H9 (cell line): ENCODE data around the gene CPSF6. TPM values are rescaled to one million over a fixed set of nuclear protein-coding genes. Genes with fewer than 3 reads are reported as not detected.

Experiments
- DNase-seq: peaks from one replicate; pipeline ENCODE4 v3.0.0-alpha.2; 2017
- H2AFZ ChIP-seq: one replicate; pipeline ENCODE4 v1.6.1; 2013; ENCODE audit warnings: mild to moderate bottlenecking, low read length, control low read depth, moderate library complexity
- H2AK5ac ChIP-seq: 2 replicates; pipeline ENCODE4 v1.6.1; 2013; ENCODE audit warnings: low read length, control low read depth, mixed read lengths; ENCODE audit not compliant: insufficient read length
- H2BK120ac ChIP-seq: one replicate; pipeline ENCODE4 v1.6.1; 2013; ENCODE audit warnings: low read depth, mild to moderate bottlenecking, low read length, control low read depth, inconsistent platforms; ENCODE audit not compliant: poor library complexity, severe bottlenecking
- H2BK12ac ChIP-seq: 2 replicates; pipeline ENCODE4 v1.6.1; 2013; ENCODE audit warnings: low read length, control low read depth, mixed read lengths, low read depth; ENCODE audit not compliant: insufficient read length
- H2BK15ac ChIP-seq: 2 replicates; pipeline ENCODE4 v1.6.1; 2013; ENCODE audit warnings: low read depth, low read length, control low read depth
- H2BK20ac ChIP-seq: one replicate; pipeline ENCODE4 v1.6.1; 2013; ENCODE audit warnings: low read depth, mild to moderate bottlenecking, low read length, control low read depth, inconsistent platforms; ENCODE audit not compliant: poor library complexity, severe bottlenecking
- H2BK5ac ChIP-seq: 2 replicates; pipeline ENCODE4 v1.6.1; 2013; ENCODE audit warnings: low read length, control low read depth, mixed read lengths; ENCODE audit not compliant: insufficient read length
- H3K14ac ChIP-seq: 2 replicates; pipeline ENCODE4 v1.6.1; 2013; ENCODE audit warnings: low read length, control low read depth; ENCODE audit not compliant: insufficient read depth
- H3K18ac ChIP-seq: 2 replicates; pipeline ENCODE4 v1.6.1; 2013; ENCODE audit warnings: low read depth, mild to moderate bottlenecking, mixed read lengths, low read length, control low read depth; ENCODE audit not compliant: insufficient read length
- H3K23ac ChIP-seq: 2 replicates; pipeline ENCODE4 v1.6.1; 2013; ENCODE audit warnings: low read length, control low read depth, mixed read lengths, low read depth; ENCODE audit not compliant: insufficient read length
- H3K23me2 ChIP-seq: 2 replicates; pipeline ENCODE4 v1.6.1; 2013; ENCODE audit warnings: low read depth, mild to moderate bottlenecking, mixed read lengths, low read length, control low read depth; ENCODE audit not compliant: insufficient read length, poor library complexity, severe bottlenecking
- H3K27ac ChIP-seq: 2 replicates; pipeline ENCODE4 v1.5.1; 2013; ENCODE audit warnings: low read length, control low read depth, mixed read lengths, low read depth; ENCODE audit not compliant: insufficient read length
- H3K27me3 ChIP-seq: 2 replicates; pipeline ENCODE4 v1.6.1; 2013; ENCODE audit warnings: low read length, control low read depth, inconsistent platforms; ENCODE audit not compliant: insufficient read depth
- H3K4ac ChIP-seq: 2 replicates; pipeline ENCODE4 v1.6.1; 2013; ENCODE audit warnings: low read depth, mild to moderate bottlenecking, control low read depth, inconsistent platforms, low read length, moderate library complexity
- H3K4me1 ChIP-seq: 2 replicates; pipeline ENCODE4 v1.6.1; 2013; ENCODE audit warnings: low read length, control low read depth, inconsistent platforms; ENCODE audit not compliant: insufficient read depth
- H3K4me2 ChIP-seq: 2 replicates; pipeline ENCODE4 v1.6.1; 2013; ENCODE audit warnings: low read length, control low read depth, mixed read lengths; ENCODE audit not compliant: insufficient read length, insufficient read depth
- H3K56ac ChIP-seq: 2 replicates; pipeline ENCODE4 v1.6.1; 2013; ENCODE audit warnings: low read depth, mild to moderate bottlenecking, mixed read lengths, low read length, control low read depth; ENCODE audit not compliant: insufficient read length
- H3K79me1 ChIP-seq: 2 replicates; pipeline ENCODE4 v1.6.1; 2013; ENCODE audit warnings: low read depth, mild to moderate bottlenecking, moderate library complexity, low read length, control low read depth, inconsistent platforms; ENCODE audit not compliant: insufficient read depth, poor library complexity, severe bottlenecking
- H3K79me2 ChIP-seq: 2 replicates; pipeline ENCODE4 v1.6.1; 2013; ENCODE audit warnings: low read length, control low read depth, inconsistent platforms; ENCODE audit not compliant: insufficient read depth
- H3K9ac ChIP-seq: 2 replicates; pipeline ENCODE4 v1.6.1; 2013; ENCODE audit warnings: low read length, control low read depth, mixed read lengths; ENCODE audit not compliant: insufficient read length; ENCODE audit errors: extremely low read depth
- H3K9me3 ChIP-seq: one replicate; pipeline ENCODE4 v1.6.1; 2013; ENCODE audit warnings: low read depth, low read length, inconsistent platforms; ENCODE audit not compliant: control insufficient read depth
- H3T11ph ChIP-seq: one replicate; pipeline ENCODE4 v1.6.1; 2013; ENCODE audit warnings: mild to moderate bottlenecking, low read length, control low read depth, inconsistent platforms
- H4K20me1 ChIP-seq: one replicate; pipeline ENCODE4 v1.6.1; 2013; ENCODE audit not compliant: control insufficient read depth, insufficient read length, insufficient read depth
- H4K5ac ChIP-seq: 2 replicates; pipeline ENCODE4 v1.6.1; 2013; ENCODE audit warnings: low read depth, mild to moderate bottlenecking, mixed read lengths, low read length, control low read depth; ENCODE audit not compliant: insufficient read length
- H4K8ac ChIP-seq: replicated peaks from 2 replicates; pipeline ENCODE4 v1.6.1; 2013; ENCODE audit warnings: low read length, control low read depth, mixed read lengths, low read depth; ENCODE audit not compliant: insufficient read length
- H4K91ac ChIP-seq: 2 replicates; pipeline ENCODE4 v1.6.1; 2013; ENCODE audit warnings: low read depth, mild to moderate bottlenecking, moderate library complexity, mixed read lengths, low read length, control low read depth; ENCODE audit not compliant: insufficient read length
- H3K27ac Mint-ChIP-seq, 3 experiments: 2 replicates in 2 of 3; 3 replicates in 1 of 3; pipeline ENCODE4 v1.8.0; 2020 to 2021; ENCODE audit warnings: mixed read lengths in 3 of 3, mild to moderate bottlenecking in 1 of 3, moderate library complexity in 1 of 3
- H3K27me3 Mint-ChIP-seq: 2 replicates; pipeline ENCODE4 v1.8.0; 2021; ENCODE audit warnings: low read depth, mild to moderate bottlenecking, moderate library complexity, mixed read lengths
- H3K36me3 Mint-ChIP-seq, 3 experiments: 2 replicates in 2 of 3; 3 replicates in 1 of 3; pipeline ENCODE4 v1.8.0; 2020 to 2021; ENCODE audit warnings: low read depth in 3 of 3, mixed read lengths in 3 of 3; ENCODE audit not compliant: insufficient read depth in 1 of 3
- H3K4me1 Mint-ChIP-seq, 2 experiments: 2 replicates each; pipeline ENCODE4 v1.8.0; 2020; ENCODE audit warnings: mixed read lengths in 2 of 2
- H3K4me3 Mint-ChIP-seq, 2 experiments: 2 replicates in 1 of 2; 3 replicates in 1 of 2; pipeline ENCODE4 v1.8.0; 2020 to 2021; ENCODE audit warnings: mild to moderate bottlenecking in 2 of 2, mixed read lengths in 2 of 2, moderate library complexity in 1 of 2
- H3K9me3 Mint-ChIP-seq, 2 experiments: 2 replicates in 1 of 2; 3 replicates in 1 of 2; pipeline ENCODE4 v1.8.0; 2020; ENCODE audit warnings: mild to moderate bottlenecking in 2 of 2, mixed read lengths in 2 of 2, moderate library complexity in 1 of 2
- CTCF ChIP-seq: fragments of 200-600 bp; sonication (generic); conservative IDR thresholded peaks from 3 replicates; pipeline ENCODE4 v1.8.0; 2021; ENCODE audit warnings: antibody characterized with exemption, mild to moderate bottlenecking
- WGBS: extraction: QIAGEN DNeasy Blood & Tissue Kit; methylation state at CpG from one replicate; pipeline ENCODE4 v1.1.7; 2013; ENCODE audit warnings: missing lambda C conversion rate, low lambda C conversion rate, mixed read lengths; ENCODE audit not compliant: insufficient read length; ENCODE audit errors: extremely low coverage; 5-methylcytosine and 5-hydroxymethylcytosine counted together
- total RNA-seq: library from RNA; stranded (reverse); gene quantifications from 2 replicates; pipeline ENCODE4 v1.2.1, GENCODE V29; 2021

Gene CPSF6
- total RNA-seq, 1 experiment from 2014 or later, result 183 TPM

- no CpG with 5 or more reads among the region's 19 CpGs for WGBS
Measured at GRCh38 chr12:69284131-69284530, 44.8 kb downstream of the CPSF6 start.

More at GRCh38 chr12:69284131-69284530, 44.8 kb downstream of the CPSF6 start:
- Histone ChIP-seq H2AFZ (no peak overlapping the region), H2BK120ac (no peak overlapping the region), H2BK20ac (no peak overlapping the region), H3K18ac (no peak overlapping the region), H4K91ac (no peak overlapping the region), H3T11ph (no peak overlapping the region), H2BK12ac (no peak overlapping the region), H2BK15ac (no peak overlapping the region), H3K79me2 (no peaks in the 10 kb centered on the region), H2AK5ac (no peak overlapping the region), H3K14ac (no peak overlapping the region), H3K23me2 (no peaks in the 10 kb centered on the region), H4K8ac (no peak overlapping the region), H3K4me2 (peak overlapping the region; percentile 38), H3K27ac (no peak overlapping the region), H3K4me1 (no peaks in the 10 kb centered on the region; the same call in 1 of the 2 replicates), H3K9ac (no peak overlapping the region), H2BK5ac (no peak overlapping the region), H3K56ac (no peak overlapping the region), H3K4ac (no peak overlapping the region), H4K5ac (no peak overlapping the region), H3K9me3 (no peaks in the 10 kb centered on the region), H3K27me3 (no peaks in the 10 kb centered on the region), H3K79me1 (no peaks in the 10 kb centered on the region), H4K20me1 (no peaks in the 10 kb centered on the region), H3K23ac (no peak overlapping the region)
- Mint-ChIP-seq H3K4me1 (peaks cover 12 to 14% of the 10 kb centered on the region in 2 experiments), H3K27ac (no peak overlapping the region), H3K4me3 (peak overlapping the region in 1 of 2 experiments; percentile 53; a peak in 2 of 5 replicates), H3K36me3 (no peaks in the 10 kb centered on the region), H3K27me3 (peaks cover 22% of the 10 kb centered on the region), H3K9me3 (no peaks in the 10 kb centered on the region)
- TF ChIP-seq CTCF, result peak; percentile 54
- peak; percentile 85 for DNase-seq
